EH (cell line): ENCODE data around the gene NKX1-1.
"Not testable (repeated sequence)": the region's sequence is repeated elsewhere in the genome, so short reads cannot be mapped to it uniquely, and the experiment has no call there.

Source experiments
- DNase-seq: peaks from one replicate; pipeline ENCODE4 v3.0.0-alpha.2; 2015; ENCODE audit warnings: low read depth

Gene NKX1-1

DNA sequence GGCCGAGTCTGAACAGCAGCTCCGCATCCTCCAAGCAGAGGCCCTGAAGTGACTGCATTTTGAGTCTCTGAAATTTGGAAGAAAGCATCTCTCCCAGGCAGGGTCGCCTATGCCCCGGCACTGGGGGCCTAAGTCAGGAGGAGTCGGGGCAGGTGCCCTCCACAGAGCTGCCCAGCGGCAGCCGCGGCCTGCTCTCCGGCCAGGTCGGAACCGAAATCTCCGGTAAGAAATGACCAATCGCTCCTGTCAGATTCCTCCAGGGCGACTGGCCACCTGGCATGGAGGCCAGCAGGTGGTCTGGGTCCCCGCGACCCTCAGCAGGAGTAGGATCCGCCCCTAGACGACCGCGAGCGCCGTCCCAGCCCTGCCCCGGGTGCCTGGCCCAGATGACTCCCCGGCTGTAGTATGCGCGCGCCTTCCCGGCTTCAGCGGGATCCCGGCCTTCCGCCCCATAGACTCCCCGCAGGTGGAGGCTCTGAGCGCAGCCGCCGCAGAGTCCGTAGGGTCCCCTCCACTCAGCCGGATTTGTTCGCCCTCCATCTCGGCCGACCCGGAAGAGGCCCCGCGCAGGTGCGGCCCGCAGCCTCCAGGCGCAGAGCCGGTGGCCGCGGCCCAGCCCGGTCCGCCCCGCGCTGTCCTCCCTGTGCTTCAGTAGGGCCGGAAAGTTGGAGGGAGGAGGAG lies 1.5 kb downstream of the NKX1-1 start:
- no peak for DNase-seq

DNA sequence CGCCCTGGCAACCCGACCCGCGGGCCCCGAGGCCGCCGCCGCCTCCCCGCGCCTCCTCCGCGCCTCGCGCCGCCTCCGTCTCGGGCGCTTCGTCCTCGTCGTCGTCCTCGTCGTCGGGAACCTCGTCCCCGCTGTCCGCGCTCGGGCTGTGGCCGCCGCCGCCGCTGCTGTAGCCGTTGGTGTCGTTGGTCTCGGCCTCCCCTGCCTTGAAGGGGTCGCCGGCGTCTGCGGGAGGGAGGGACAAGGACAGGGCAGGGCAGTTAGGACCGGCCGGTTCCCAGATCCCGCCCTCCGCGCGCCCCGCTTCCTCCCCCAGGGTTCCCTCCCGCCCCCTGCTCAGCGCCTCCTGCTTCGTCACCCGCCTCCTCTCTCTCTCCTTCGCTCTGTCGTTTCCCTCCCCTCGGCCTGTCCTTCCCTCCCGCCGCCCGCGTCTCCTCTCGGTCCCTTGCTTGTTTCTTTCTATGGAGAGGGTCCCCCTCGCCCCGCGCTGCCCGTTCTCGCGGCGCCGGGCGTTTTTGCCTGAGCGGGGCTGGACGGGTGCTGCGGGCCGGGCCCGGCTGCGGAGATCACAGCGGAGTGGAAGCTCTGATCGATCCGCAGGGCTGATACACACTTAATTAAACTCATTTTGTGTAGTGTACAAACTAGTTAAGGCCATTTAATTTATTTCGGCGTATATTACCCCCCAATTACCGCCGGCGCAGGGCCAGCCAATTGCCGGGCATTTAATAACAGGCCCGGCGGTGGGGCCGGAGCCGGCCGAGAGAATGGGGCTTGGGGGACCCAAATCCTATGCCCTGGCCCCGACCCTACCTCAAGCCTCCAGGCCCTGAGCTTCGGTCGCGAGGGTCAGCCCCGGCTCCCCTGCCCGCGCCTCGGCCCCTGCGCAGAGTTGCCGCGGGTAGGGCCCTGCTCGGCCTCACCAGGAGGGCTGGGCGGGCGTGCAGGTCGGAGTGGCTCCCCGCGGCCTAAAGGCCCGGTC lies 2.4 kb downstream of the NKX1-1 start:
- DNase-seq = no peak

DNA sequence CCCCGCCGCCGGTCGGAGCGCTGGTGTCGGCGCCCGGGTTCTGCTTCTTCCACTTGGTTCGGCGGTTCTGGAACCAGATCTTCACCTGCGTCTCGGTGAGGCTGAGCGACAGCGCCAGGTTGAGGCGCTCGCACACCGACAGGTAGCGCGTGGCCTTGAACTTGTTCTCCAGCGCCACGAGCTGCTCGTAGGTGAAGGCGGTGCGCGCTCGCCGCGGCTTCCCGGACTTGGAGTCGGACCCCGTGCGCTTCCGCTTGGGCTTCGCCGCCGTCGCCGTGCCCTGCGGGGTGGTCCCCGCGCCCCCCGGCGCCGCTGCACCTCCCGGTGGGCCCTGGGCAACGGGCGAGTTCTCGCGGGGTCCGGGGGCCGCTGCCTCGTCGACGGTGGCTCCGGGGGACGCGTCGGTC lies 3.1 kb downstream of the NKX1-1 start:
- no peak for DNase-seq

DNA sequence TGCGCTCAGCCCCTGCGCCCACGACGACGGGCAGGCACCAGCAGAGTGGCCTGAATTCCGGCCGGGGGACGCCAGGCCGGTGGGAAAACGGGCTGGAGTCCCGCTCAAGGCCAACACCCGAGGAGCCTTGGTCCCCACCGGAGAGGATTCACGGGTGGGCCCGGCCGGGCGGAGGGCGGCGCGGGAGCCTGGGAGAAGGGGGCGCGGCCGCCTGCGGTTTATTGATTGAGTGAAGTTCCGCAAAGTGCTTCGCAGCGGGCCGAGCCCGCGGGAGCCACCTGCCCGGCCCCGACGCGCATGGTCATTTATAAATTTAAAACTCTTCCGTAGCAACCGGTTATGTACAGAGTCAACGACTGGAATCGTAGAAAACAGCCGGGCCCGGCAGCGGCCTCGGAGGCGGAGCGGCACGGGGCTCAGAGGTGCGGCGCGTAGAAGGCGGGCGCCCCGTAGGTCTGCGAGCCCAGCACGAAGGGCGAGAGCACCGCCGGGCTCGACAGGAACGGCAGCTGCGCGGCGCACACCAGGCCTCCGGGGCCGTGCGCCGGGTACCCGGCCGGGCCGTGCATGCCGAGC lies 3.6 kb downstream of the NKX1-1 start:
- no peak for DNase-seq

DNA sequence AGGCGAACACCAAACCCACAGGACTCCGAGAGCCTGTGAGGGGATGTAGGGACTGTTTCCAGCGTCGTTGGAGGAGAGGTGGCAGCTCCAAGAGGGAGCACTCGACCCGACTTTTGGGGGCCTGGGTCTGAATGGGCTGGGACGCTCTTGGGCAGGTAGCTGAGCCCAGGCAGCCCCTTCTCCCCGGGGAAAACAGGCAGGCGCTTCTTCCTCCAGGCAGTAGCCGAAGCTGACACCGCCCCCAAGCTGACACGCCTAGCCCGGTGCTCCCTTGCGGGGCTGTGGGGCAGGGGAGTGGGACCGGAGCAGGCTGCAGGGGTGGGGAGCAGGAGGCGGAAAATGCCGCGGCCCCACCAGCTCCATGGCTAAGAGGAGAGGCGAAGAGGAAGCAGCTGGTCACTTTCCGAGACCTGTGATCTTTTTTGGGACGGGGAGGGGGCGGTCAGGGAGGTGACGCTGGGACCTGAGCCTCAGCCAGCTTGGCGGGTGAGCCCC lies 4.2 kb downstream of the NKX1-1 start:
- no peak for DNase-seq

DNA sequence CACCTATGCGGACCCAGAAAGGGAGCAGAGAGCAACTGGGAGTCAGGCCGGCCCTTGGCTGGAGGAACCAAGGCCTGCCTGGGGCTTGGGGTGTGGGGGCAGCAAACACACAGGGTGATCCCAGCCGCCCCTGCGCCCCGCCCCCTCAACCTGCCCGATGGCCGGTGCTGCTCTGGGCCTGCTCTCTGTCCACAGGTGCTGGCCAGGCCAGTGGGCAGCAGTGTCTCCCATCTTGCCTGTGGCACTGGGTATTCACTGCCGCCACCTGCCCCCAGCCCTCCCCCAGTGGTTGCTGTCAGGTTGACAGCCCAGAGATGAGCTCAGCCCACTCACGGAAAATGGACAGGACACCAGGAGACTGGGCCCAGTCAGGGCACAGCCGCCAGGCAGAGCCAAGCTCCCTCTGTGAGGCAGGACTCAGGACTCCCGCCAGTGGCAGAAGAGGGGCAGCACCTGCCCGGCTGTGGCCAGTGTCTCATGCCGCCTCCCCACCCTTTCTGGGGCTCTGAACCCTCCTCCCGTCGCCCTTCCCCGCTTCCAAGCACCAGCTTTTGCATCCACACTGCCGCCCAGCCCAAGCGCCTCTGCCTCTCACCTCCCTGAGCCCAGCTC lies 4.7 kb downstream of the NKX1-1 start:
- DNase-seq = no peak

DNA sequence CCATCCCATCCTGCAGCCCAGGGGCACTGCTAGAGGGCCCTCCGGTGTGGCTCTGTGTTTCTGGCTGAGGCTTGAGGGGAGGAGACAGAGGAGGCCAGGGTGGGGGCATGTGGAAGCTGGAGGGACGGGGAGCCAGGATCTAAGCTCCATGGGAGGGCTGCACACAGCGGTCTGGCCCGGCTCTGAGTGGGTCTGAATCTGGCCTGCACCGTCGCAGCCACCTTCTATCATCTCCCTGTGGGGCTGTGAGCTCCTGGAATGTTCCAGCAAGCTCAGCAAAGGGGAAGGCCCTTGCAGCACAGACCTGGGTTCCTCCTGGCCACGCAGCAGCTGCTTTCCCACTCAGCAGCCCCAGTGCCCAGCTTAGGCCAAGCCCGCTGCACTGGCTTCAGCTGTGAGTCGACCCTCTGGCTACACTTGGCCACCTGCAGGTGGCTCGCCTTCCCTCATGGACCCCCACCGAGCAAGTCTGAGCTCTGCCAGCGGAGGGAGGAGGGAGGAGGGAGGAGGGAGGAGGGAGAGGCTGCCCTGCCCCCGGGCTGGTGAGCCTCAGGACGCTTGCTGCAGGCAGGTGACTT lies 5.3 kb downstream of the NKX1-1 start:
- no peak for DNase-seq

DNA sequence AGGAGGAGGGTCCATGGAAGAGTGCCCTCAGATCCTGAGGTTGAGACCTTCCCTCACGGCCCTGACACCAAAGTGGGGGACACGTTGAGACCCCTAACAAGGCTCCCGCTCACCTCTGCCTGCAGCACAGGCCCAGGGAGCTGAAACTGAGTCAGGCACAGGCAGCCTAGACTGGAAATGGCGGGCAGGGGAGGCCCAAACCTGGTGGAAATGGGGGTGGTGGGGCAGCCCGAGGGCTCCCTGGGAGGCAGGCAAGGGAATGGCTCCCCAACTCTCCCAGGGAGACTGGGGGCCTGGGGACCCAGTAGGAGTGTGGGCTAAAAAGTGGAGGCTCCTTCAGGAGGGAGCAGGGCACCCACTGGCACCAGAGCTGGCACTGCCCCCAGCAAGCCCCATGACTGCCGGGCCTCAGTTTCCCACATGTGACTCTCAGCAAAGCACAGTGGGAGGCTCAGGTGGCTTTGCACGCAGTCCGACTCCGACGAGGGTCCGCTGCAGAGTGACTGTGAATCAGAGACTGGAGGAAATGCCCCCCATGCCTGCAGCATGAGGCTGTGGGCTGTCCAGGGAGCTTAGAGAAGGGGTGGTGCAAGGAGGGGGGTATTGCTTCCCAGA lies 5.9 kb downstream of the NKX1-1 start:
- no peak for DNase-seq

DNA sequence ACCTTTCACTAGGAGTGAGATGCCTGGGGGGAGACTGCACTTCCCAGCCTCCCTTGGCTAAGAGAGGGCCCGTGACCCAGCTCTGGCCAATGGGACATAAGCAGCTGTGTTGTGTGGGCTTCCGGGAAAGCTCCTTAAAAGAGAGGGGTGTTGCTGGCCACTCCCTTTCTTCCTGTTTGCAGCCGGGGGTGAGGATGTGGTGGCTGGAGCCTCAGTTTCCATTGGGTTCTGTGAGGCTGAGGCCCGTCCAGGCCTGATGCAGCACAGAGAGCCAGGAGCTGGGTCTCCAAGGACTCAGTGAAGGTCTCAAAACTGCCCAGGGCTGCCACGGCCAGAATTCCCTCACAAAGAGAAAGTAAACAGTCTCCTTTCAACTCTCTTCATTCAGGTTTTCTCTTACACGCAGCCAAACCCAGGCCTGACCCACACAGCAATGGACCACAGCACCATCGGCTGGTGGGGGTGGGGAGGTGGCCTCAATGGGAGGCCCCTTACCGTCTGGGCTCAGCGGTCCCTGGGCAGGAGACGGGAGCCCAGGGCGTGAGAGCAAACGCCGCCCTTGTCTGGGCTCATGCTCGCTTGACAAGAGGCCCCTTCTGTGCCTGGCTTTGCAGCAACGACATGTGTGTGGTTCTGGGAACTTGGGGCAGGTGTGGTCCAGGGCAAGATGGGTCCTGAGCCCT lies 6.6 kb downstream of the NKX1-1 start:
- DNase-seq = no peak

DNA sequence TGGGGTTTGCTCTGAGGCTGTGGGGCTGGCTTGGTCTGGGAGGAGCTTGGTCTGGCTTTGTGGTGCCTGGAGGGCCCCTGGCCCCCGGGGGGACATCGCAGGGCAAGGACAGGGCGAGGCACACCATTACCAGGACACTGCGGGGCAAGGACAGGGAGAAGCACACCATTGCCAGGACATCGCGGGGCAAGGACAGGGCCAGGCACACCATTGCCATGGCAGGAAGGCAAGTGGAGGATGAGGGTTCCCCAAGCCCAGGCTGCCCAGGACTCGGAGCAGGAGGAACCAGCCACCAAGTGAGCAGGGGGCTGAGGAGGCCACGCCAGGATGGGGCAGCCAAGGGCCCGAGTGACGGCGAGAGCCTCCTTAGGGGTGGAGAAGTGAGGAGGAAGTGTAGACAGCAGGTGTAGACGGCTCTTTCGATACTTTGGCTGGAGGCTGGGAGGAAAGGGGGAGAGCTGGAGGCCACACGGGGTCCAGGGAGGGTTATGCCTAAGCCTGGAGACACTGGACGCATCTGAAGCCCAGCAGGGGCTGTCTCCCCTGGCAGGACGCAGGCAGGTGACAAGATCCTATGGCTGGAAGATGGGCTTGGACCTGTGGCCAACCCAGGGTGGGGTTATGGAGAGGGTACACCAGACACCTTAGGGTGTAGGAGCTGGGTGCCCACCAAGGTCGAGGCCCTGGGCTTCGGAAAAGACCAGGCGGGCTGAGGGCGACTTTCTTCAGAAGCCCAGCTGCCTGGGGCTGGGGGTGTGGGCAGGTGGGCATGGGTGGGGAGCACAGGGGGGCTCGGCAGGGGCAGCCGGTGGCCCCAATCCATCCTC lies 7.3 kb downstream of the NKX1-1 start:
- DNase-seq = no peak

DNA sequence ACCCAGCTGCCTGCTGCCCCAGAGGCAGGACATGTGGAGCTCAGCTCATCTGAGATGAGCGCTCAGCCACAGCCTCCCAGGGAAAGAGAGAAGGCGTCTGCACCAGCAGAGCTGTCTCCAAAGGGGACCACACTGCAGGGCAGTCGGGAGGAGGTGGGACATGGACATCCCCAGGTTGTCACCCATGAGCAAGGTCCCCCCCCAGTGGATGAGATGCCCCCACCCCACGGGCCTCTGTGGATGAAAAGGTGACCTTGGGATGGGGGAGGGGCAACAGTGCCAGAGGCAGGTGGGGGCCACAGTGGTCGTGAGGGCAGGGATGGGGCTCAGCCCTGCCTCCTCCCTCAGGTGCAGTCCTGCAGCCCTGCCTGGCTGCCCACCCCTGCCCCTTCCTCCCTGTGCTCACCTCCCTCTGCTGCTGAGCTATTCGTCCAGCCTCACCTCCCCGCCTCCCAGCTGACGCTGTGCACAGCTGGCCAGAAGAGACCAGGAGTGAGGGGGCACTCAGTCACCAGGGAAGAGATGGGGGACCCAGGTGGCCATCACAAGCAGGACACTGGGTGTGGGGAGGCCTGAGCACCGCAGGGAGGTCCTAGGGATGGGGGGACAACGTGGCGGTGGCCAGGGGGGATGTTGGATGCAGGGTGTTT lies 9.3 kb downstream of the NKX1-1 start:
- no peak for DNase-seq

DNA sequence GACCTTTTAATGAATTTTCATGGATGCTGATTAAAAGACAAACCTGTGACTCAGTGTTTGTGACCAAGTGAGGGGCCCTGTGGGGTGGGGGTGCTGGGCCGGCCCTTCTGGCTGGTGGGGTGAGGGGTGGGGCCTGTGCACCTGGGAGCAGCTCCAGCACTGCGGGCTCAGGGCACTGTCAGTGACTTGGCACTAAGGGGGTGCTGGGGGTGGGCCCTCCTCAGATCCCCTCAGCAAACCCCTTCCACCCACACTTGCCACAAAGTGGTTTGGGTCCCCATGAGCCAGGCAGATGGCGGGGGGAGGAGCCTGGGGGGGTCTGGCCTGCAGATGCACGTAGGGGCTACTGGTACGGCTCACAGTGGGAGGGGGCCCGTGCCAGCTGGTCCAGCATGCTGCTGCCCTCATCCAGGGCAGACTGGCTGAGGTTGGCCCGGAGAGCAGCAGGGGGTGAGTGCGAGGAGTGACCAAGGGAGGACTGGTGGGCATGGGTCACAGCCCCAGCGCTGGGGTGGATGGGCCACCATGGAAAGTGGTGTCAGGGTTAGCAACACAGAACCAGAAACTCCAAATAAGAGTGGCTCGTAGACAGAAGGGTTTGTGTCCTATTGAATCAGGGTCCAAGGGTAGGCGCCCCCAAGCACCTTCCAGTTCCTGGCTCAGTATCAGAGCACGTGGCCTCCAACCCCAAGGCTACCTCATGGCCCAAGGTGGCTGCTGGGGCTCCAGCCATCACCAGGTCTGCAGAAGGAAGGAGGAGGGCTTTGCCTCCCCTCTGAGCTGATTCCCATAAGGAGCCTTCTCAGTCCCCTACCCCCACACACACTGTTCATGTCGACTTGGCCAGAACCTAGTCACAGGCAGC lies 10.1 kb downstream of the NKX1-1 start:
- DNase-seq = no peak

DNA sequence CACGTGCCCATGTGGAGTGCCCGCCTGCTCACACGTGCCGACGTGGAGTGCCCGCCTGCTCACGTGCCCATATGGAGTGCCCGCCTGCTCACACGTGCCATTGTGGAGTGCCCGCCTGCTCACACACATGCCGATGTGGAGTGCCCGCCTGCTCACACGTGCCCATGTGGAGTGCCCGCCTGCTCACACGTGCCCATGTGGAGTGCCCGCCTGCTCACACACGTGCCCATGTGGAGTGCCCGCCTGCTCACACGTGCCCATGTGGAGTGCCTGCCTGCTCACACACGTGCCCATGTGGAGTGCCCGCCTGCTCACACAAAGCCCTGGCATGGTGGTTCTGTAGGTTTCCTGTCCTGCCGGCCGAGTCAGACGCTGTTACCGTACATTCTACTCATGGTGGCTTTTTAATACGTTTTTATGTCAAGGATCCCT lies 10.8 kb downstream of the NKX1-1 start:
- not testable (repeated sequence) for DNase-seq

DNA sequence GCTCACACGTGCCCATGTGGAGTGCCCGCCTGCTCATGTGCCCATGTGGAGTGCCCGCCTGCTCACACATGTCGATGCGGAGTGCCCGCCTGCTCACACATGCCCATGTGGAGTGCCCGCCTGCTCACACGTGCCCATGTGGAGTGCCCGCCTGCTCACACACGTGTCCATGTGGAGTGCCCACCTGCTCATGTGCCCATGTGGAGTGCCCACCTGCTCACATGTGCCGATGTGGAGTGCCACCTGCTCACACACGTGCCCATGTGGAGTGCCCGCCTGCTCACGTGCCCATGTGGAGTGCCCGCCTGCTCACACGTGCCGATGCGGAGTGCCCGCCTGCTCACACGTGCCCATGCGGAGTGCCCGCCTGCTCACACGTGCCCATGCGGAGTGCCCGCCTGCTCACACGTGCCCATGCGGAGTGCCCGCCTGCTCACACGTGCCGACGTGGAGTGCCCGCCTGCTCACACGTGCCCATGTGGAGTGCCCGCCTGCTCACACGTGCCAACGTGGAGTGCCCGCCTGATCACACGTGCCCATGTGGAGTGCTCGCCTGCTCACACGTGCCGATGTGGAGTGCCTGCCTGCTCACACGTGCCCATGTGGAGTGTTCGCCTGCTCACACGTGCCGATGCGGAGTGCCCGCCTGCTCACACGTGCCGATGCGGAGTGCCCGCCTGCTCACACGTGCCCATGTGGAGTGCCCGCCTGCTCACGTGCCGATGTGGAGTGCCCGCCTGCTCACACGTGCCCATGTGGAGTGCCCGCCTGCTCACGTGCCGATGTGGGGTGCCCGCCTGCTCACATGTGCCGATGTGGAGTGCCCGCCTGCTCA lies 11.5 kb downstream of the NKX1-1 start:
- not testable (repeated sequence) for DNase-seq

DNA sequence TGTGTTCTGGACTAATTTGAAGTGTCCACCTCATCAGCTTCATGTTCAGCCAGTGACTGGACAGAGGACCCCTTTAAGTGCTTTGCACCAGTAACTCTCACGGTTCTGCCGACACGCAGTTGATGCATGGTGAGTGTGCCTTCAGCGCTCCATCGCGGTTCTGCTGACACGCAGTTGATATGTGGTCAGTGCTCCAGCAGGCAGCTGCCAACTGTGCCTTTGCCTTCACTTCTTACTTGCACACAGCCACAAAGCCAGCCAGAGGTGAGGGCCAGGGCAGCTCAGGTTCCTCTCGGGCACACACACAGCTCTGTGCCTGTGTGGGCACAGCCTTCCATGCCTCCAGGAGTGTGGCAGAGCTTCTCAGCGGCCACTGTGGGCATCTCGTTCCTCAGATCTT lies 12.4 kb downstream of the NKX1-1 start:
- no peak for DNase-seq

DNA sequence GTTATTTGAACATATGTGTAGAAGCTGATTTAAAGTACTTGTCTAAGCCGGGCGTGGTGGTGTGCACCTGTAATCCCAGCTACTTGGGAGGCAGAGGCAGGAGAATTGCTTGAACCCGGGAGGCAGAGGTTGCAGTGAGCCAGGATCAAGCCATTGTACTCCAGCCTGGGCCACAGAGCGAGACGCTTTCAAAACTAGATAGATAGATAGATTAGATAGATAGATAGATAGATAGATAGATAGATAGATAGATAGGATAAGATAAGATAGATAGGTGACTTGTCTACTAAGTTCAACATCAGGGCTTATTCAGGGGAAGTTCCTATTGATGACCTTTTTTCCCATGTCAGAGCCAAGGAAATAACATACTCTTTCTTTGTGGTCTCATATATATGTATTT lies 12.9 kb downstream of the NKX1-1 start:
- not testable (repeated sequence) for DNase-seq
